Activated CD8-positive, alpha-beta memory T cell treated with anti-CD3 and anti-CD28 coated beads for 24 hours (primary cell): ENCODE data around the gene DLGAP3.

Experiments
- DNase-seq: peaks from one replicate; pipeline ENCODE4 v3.0.0-alpha.2; 2020

DLGAP3 gene

GRCh38 chr1:34928699-34929496 is 552 bp downstream of the DLGAP3 start:
- DNase-seq: no peak

GRCh38 chr1:34928066-34928696 is 1.3 kb downstream of the DLGAP3 start:
- no peak for DNase-seq

GRCh38 chr1:34927316-34927715 is 2.1 kb downstream of the DLGAP3 start:
- DNase-seq: no peak

DNA sequence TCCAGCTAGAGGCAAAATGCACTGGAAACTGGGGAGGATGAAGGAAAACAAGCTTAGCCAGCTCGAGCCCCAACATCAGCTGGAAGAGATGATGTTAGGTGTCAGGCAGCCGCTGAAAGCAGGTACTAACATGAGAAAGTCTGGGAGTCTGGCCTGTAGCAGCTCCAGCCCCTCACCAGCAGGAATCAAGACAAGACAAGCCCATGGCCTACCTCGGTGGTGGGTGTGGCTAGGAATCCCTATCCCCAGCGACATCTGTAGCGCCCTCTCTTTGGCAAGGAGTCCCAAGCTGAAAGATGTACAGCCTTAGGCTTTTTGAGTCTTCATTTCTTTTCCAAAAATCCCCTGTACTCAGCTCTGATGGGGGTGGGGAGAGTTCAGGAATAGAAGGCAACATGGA is 2.6 kb downstream of the DLGAP3 start:
- no peak for DNase-seq

- DNase-seq: no peak
Measured at GRCh38 chr1:34926156-34926555, 3.3 kb downstream of the DLGAP3 start.

DNA sequence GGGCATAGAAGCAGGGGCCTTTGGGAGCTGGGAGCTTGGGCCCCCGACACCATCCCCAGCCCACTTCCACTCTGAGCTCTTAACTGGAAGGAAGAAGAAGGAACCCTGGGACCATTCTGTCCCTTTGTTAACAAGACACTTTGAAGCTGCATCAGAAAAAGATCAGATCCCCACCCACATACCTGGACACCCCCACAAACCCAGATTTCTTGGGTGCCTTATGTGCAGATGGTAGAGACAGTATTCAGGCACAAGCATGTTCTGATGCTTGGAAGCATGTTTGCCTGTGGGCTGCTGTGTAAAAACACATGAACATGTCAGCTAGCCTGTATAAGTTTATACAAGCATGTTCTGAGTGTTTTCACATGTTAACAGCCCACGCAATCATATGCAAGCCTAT is 3.7 kb downstream of the DLGAP3 start:
- no peak for DNase-seq

- DNase-seq: peak; percentile 81
Measured at GRCh38 chr1:34924759-34925555, 4.5 kb downstream of the DLGAP3 start.

GRCh38 chr1:34923490-34923889 is 6.0 kb downstream of the DLGAP3 start:
- no peak for DNase-seq

GRCh38 chr1:34918977-34919561 is 10.4 kb downstream of the DLGAP3 start:
- no peak for DNase-seq

- DNase-seq: no peak
Measured at GRCh38 chr1:34918386-34918976, 11.0 kb downstream of the DLGAP3 start.

GRCh38 chr1:34917017-34917416 is 12.4 kb downstream of the DLGAP3 start:
- DNase-seq: no peak

DNA sequence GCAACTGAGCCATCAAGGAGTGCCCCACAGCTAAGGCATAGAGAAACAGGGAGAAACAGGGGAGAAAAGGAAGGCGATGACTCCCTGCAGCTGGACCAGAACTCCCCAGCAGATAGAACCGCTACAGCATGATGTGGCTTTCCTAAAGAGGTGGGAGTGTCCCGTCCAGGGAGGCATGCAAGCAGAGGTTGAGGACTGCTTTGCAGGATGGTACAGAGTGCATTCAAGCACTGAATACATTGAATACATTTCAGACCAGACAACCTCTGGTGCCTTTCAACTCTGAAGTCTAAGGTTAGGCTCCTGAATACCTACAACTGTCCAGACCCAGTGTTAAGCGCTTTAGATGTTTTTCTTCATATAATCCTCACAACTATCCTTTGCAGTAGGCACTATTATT is 13.3 kb downstream of the DLGAP3 start:
- DNase-seq: no peak

GRCh38 chr1:34915521-34915920 is 13.9 kb downstream of the DLGAP3 start:
- DNase-seq: no peak

DNA sequence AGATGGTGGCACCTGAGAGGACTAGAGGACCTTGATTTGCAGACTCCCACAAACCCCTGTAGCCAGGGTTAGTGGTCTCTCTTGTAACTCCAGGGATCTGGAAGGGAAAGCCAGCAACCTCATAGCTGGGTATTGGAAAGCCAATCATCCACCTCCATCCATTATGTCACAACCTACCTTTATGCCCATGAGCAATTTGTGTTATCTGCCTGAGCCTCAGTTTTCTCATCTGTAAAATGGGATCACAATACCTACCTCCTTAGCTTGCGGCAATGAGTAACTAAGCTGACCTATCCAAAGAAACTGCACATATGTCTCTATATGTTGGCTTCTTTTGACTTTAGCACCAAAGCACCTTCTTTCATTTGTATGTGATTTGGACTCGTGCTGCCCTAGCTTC is 14.5 kb downstream of the DLGAP3 start:
- no peak for DNase-seq

- no peak for DNase-seq
Measured at GRCh38 chr1:34911465-34911864, 18.0 kb downstream of the DLGAP3 start.

DNA sequence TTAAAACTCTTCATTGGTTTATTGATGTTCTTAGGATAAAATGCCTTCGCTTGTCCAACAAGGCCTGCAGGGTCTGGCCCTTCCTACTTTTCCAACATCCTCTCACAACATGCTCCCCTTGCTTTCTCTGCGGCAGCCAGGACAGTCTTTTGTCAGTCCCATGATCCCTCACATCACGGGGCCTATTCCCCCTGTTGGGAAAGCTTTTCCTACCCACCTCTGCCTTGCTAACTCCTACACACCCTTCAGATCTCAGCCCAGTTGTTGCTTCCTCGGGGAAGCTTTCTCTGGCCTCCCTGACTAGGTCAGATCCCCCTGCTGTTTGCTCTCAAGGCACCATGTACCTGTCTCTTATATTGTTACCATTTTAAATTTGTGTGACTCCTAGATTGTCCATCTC is 19.0 kb downstream of the DLGAP3 start:
- no peak for DNase-seq

GRCh38 chr1:34908369-34908768 is 21.1 kb downstream of the DLGAP3 start:
- DNase-seq: no peak

DNA sequence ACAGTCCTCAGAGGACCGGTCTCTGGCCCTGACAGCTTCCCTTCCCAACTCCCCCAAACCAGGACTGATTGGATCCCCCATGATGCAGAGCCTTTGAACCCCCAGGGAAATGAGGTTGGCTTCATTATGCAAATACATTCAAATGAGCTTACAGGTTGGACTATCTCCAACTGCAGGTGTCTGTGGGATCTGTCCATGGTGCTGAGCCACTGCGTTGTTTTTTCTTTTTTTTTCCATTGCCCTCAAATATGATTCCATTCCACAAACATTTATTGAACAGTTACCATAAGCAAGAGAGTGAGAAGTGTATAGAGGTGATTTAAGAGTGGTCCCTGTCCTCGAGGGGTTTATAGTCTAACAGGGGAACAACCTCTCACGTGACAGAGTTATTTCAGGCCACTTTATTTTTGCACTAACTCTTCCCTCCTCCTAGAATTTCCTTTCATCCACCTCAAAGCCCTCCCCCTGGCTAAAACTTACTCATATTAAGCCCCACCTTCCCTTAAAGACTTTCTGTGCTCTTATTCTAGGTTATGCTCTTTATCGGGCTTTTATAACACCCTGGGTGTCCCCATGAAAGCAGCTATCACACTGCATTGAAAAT is 21.9 kb downstream of the DLGAP3 start:
- DNase-seq: no peak

DNA sequence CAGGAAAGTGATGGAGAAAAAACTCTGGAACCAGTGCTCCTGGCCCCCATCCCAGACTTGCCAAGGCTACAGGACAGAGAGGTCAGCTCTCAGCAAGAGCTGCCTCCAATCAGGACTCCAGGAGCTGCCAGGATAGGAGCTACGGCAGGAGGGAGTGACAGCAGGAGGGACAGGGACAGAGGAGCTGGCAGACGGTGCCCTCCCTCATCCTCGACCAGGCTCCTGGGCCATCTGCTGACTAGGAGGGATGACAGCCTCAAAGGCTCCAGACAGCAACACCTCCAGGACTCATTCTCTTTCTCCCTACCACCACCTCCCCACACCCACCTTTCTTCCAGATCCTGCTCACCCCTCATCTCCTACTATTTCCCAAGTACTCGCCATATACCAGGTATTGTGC is 22.7 kb downstream of the DLGAP3 start:
- no peak for DNase-seq

DNA sequence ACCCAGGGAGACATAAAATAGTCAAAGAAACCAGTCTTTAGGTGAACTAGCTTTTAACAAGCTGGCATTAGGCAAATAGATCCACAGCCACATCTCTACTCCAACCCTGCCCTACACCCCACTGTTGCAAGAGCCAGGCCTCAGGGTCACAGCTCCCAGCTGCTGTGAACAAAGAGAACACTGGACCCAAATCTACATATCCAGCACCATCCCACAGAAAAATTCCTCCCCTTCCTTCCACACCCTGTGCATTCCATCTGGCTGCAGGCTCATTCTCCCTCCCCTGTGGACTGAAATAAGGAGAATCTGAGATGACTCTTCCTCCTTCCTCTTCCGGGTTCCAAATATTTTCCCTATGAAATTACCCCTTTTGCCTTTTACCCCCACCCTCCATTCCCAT is 23.2 kb downstream of the DLGAP3 start:
- DNase-seq: no peak

DNA sequence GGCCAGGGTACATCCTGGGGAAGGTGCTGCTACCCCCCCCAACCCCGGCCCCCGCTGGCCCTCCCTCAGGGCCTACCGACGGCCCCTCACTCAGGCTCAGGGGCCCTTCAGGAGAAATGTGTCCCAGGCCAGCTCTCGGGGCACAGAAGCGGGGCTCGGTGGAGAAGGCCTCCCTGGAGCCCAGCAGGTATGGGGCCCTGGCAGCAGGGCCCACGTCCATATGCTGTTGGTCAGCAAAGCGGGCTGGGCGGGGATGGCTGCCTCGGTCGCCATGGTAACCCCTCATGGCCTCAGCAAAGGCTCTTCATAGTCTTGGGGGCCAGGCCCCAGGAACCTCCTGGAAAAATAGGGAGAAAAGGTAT is 24.4 kb downstream of the DLGAP3 start:
- DNase-seq: no peak

DNA sequence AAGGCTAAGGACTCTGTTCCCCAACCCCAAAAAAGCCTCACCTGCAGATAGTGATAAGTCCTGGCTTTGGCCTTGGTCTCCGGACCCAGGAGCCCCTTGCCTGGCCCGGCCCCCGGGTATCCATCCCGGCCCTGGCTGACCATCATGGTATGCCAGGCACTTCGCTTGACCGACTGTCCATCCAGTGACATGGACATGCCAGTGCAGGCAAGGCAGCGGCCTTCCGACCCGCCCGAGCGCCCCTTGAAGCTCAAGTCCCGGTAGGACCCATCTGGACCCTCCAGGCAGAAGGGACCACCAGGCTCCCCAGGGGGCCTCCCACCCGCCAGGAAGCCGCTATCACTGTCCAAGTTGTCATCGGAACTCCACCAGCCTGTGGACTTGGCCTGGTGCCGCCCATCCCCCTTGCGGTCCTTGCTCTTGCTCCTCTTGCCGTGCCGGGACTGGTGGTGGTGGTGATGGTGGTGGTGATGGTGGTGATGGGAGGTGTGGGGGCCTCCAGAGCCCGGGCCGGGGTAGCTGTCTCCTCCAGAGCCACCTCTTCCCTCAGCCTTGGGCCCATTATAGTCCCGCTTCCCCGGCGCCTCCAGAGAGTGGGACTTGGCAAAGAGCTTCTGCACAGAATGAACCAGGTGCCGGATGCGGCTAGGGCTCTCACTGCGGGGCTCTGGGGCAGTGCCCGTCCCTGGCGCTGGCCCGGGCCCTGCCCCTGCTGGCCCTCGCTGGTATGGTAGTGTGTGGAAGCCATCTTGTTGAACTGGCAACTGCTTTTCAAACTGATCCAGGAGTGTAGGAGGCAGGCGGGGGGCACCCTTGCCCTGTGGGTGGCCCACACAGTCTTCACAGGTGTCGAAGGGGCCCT is 25.0 kb downstream of the DLGAP3 start:
- no peak for DNase-seq
